K562 (cell line): ENCODE data around the gene MRAS. TPM values are rescaled to one million over a fixed set of nuclear protein-coding genes. Genes with fewer than 3 reads are reported as not detected.

ENCODE experiments used
- ATAC-seq: fragments of 200-7000 bp; cut with Tn5 transposase; 3 replicates; pipeline ENCODE4 v1.9.1; 2020; ENCODE audit warnings: moderate library complexity
- BruUV-seq: library from RNA; stranded (reverse); fragments of 400-500 nt; replicated peaks from 2 replicates; lab custom pipeline; 2021; lab: Mats Ljungman, UMichigan
- CTCF ChIA-PET: fragments of 300-600 bp; formaldehyde crosslinking; extraction: SDS; loops from one replicate; lab custom pipeline; 2021; ENCODE audit warnings: low intra/inter-chr PET ratio; lab: Yijun Ruan, JAX
- POLR2A ChIA-PET: fragments of 300-600, 350-650 bp; sonication (Branson Sonifier 250); formaldehyde crosslinking; extraction: SDS; loops from one replicate; lab custom pipeline; 2021; ENCODE audit warnings: antibody characterized with exemption, inconsistent platforms; lab: Yijun Ruan, JAX
- DNase-seq, 4 experiments: peaks; one replicate each; pipeline versions ENCODE4 v3.0.0 to v3.0.0-alpha.2; 2011 to 2018; ENCODE audit warnings: low spot score in 3 of 4, mixed read lengths in 3 of 4; ENCODE audit errors: extremely low read depth in 1 of 4
- FAIRE-seq: peaks from 2 replicates; lab custom pipeline; 2011; peaks lifted over from hg19 to GRCh38; lab: Jason Lieb, UNC
- H2AFZ ChIP-seq: 2 replicates; pipeline ENCODE4 v1.6.0; 2011; ENCODE audit warnings: low read depth, low read length, control low read depth, inconsistent platforms
- H3K27ac ChIP-seq: fragments of 200-600 bp; 3 replicates; pipeline ENCODE4 v1.8.0; 2011; ENCODE audit warnings: low read depth, mild to moderate bottlenecking, control low read depth, inconsistent platforms, low read length, moderate library complexity, mixed read lengths; ENCODE audit errors: extremely low read depth
- H3K27me3 ChIP-seq, 2 experiments: fragments of 300-600 bp in 1 of 2; 2 replicates in 1 of 2; 3 replicates in 1 of 2; pipeline versions ENCODE4 v1.6.0 to v1.8.0; 2011; ENCODE audit warnings: inconsistent platforms in 2 of 2, low read length in 2 of 2, mild to moderate bottlenecking in 1 of 2, mixed read lengths in 1 of 2, moderate library complexity in 1 of 2; ENCODE audit not compliant: control insufficient read depth in 2 of 2, insufficient read depth in 2 of 2
- H3K36me3 ChIP-seq: fragments of 300-600 bp; 3 replicates; pipeline ENCODE4 v1.8.0; 2011; ENCODE audit warnings: mild to moderate bottlenecking, low read length, inconsistent platforms; ENCODE audit not compliant: control insufficient read depth, insufficient read depth
- H3K4me1 ChIP-seq, 2 experiments: fragments of 200-600 bp in 1 of 2; replicated peaks in 1 of 2; 2 replicates in 1 of 2; 3 replicates in 1 of 2; pipeline versions ENCODE4 v1.5.1 to v1.8.0; 2011; ENCODE audit warnings: inconsistent platforms in 2 of 2, low read length in 2 of 2, mild to moderate bottlenecking in 1 of 2, mixed read lengths in 1 of 2, moderate library complexity in 1 of 2; ENCODE audit not compliant: control insufficient read depth in 2 of 2, insufficient read depth in 2 of 2
- H3K4me2 ChIP-seq: 2 replicates; pipeline ENCODE4 v1.6.1; 2011; ENCODE audit warnings: low read length, control low read depth, inconsistent platforms, mixed read lengths; ENCODE audit not compliant: insufficient read depth
- H3K4me3 ChIP-seq: fragments of 200-600 bp; sonication (generic), shearing (Covaris generic); 2 replicates; pipeline ENCODE4 v1.5.1; 2016; ENCODE audit warnings: control low read depth, inconsistent platforms
- H3K79me2 ChIP-seq: fragments of 200-600 bp; 3 replicates; pipeline ENCODE4 v1.8.0; 2011; ENCODE audit warnings: low read length, inconsistent platforms; ENCODE audit not compliant: control insufficient read depth, insufficient read depth
- H3K9ac ChIP-seq, 2 experiments: 2 replicates each; pipeline versions ENCODE4 v1.6.0 to v1.6.1; 2011; ENCODE audit warnings: low read depth in 2 of 2, low read length in 2 of 2, control low read depth in 1 of 2, inconsistent platforms in 1 of 2, mild to moderate bottlenecking in 1 of 2, mixed read lengths in 1 of 2; ENCODE audit not compliant: insufficient read depth in 1 of 2
- H3K9me1 ChIP-seq: one replicate; pipeline ENCODE4 v1.6.0; 2011; ENCODE audit warnings: inconsistent platforms, mild to moderate bottlenecking, low read length, moderate library complexity; ENCODE audit not compliant: control insufficient read depth, insufficient read depth
- H3K9me3 ChIP-seq: replicated peaks from 2 replicates; pipeline ENCODE4 v1.5.1; 2011; ENCODE audit warnings: low read depth, low read length, inconsistent platforms; ENCODE audit not compliant: control insufficient read depth, insufficient read depth
- H4K20me1 ChIP-seq: replicated peaks from 2 replicates; pipeline ENCODE4 v1.6.1; 2011; ENCODE audit warnings: low read length, inconsistent platforms, mixed read lengths; ENCODE audit not compliant: control insufficient read depth, insufficient read depth
- CBFA2T3 ChIP-seq: fragments of 450-650 bp; IDR thresholded peaks from 2 replicates; pipeline ENCODE4 v1.6.1; 2017
- EWSR1 ChIP-seq: fragments of 450-650 bp; IDR thresholded peaks from 2 replicates; pipeline ENCODE4 v1.6.1; 2018; ENCODE audit warnings: borderline replicate concordance, mild to moderate bottlenecking, low read depth, moderate library complexity; ENCODE audit not compliant: partially characterized antibody
- HLTF ChIP-seq: fragments of 450-650 bp; IDR thresholded peaks from 2 replicates; pipeline ENCODE4 v1.6.1; 2016
- NFXL1 ChIP-seq: fragments of 450-650 bp; formaldehyde crosslinking; IDR thresholded peaks from 2 replicates; pipeline ENCODE4 v1.4.0; 2021; ENCODE audit warnings: mild to moderate bottlenecking
- NR2C1 ChIP-seq, 2 experiments: fragments of 450-650 bp; IDR thresholded peaks; 2 replicates each; pipeline ENCODE4 v1.6.1; 2017; ENCODE audit warnings: mild to moderate bottlenecking in 2 of 2, antibody characterized with exemption in 1 of 2, inconsistent platforms in 1 of 2, missing compliant biosample characterization in 1 of 2, missing genetic modification characterization in 1 of 2
- SIRT6 ChIP-seq: IDR thresholded peaks from one replicate; pipeline ENCODE4 v1.6.1; 2012; ENCODE audit warnings: low read depth, mild to moderate bottlenecking, control low read depth, inconsistent platforms, low read length, moderate library complexity
- ZC3H8 ChIP-seq: fragments of 450-650 bp; IDR thresholded peaks from 2 replicates; pipeline ENCODE4 v1.6.1; 2017
- ZNF785 ChIP-seq: fragments of 250-450 bp; sonication (Bioruptor Pico); IDR thresholded peaks from 2 replicates; pipeline ENCODE4 v1.4.0; 2020; ENCODE audit warnings: mild to moderate bottlenecking
- WGBS: fragments of 100-300 bp; shearing (Covaris generic); methylation state at CpG from one replicate; pipeline ENCODE4 v1.1.6; 2016; ENCODE audit warnings: low coverage, mixed read lengths; ENCODE audit not compliant: insufficient coverage; ENCODE audit errors: missing lambda C conversion rate; 5-methylcytosine and 5-hydroxymethylcytosine counted together
- in situ Hi-C: fragments of 300-500 bp; cut with MboI; formaldehyde crosslinking; loops from 4 replicates; pipeline ENCODE4 v1.15.0; 2018; ENCODE audit warnings: inconsistent platforms, mixed read lengths
- intact Hi-C: fragments of 100-400 bp; cut with micrococcal nuclease; formaldehyde crosslinking; loops from 2 replicates; pipeline ENCODE4 v1.14.2; 2022
- polyA plus RNA-seq, 8 experiments: library from polyadenylated mRNA; depleted of rRNA in 4 of 8; stranded (reverse) in 5 of 8; unstranded in 3 of 8; fragments of >200 nt; fragmentation: Nextera tagmentation in 2 of 8; fragmentation: Illumina TruSeq in 1 of 8; extraction: Ambion mirVana in 2 of 8; extraction: Trizol in 1 of 8; gene quantifications; 2 replicates each; pipeline versions ENCODE4 v1.2.1 to v1.2.3, GENCODE V29; 2011 to 2014; ENCODE audit warnings: inconsistent platforms in 1 of 8, missing spikeins in 1 of 8
- total RNA-seq, 7 experiments: library from RNA; depleted of rRNA in 6 of 7; stranded (reverse); fragments of >200 nt in 6 of 7; fragmentation: Illumina TruSeq in 2 of 7; extraction: Trizol in 2 of 7; gene quantifications; 2 replicates each; pipeline versions ENCODE4 v1.2.1 to v1.2.3, GENCODE V29; 2011 to 2021; ENCODE audit warnings: low replicate concordance in 1 of 7
- TF ChIP-seq, protein P1 (sequence below): fragments of 250-450 bp; sonication (Bioruptor Pico); IDR thresholded peaks from 2 replicates; pipeline ENCODE4 v1.9.0; 2021; ENCODE audit warnings: mild to moderate bottlenecking
- TF ChIP-seq, protein P2 (sequence below): fragments of 450-650 bp; formaldehyde crosslinking; IDR thresholded peaks from 2 replicates; pipeline ENCODE4 v1.4.0; 2022; ENCODE audit warnings: missing genetic modification characterization
- TF ChIP-seq, protein P3 (sequence below): fragments of 250-450 bp; sonication (Bioruptor Pico); IDR thresholded peaks from 2 replicates; pipeline ENCODE4 v1.9.0; 2021; ENCODE audit warnings: mild to moderate bottlenecking, inconsistent platforms

The MRAS gene
- total and polyA plus RNA-seq, 9 of the 15 experiments (the other 6 are each of a cell fraction or from before 2014, with no cell fraction given): 1.5 to 10.0 (median 5.0) TPM

DNA sequence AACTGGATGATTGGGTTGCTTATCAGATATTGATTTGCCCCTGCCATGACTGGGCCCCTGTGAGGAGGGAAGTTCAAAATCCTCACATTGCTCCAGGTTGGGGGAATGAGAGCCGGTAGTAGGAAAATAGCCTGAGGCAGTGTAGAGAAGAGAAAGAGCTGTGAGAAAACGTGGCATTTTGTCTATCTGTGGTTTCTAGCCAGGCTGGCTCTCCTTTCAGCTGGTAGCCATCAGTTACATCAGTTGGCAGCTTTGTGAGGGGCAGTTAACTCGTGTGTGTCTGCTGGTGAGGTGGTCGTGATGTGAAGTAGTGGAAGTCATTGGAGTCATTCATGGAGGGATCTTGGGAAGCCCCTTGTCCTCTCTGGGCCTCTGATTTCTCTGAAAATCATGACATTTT lies 91.3 kb downstream of the MRAS start:
- no peak overlapping the region for H3K4me3 ChIP-seq
- ChIA-PET CTCF (no interaction called here), POLR2A (no interaction called here)
- TF ChIP-seq, protein P1, sequence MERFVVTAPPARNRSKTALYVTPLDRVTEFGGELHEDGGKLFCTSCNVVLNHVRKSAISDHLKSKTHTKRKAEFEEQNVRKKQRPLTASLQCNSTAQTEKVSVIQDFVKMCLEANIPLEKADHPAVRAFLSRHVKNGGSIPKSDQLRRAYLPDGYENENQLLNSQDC (CRISPR knock-in tag): no peak
- TF ChIP-seq NR2C1 (IDR thresholded peaks at IDR 0.05): no peak
- TF ChIP-seq NR2C1 (tag; IDR thresholded peaks at IDR 0.05): no peak
- no peak for TF ChIP-seq SIRT6
- TF ChIP-seq ZNF785 (CRISPR knock-in tag): no peak
- TF ChIP-seq EWSR1: no peak
- no peak for TF ChIP-seq CBFA2T3
- TF ChIP-seq, protein P2, sequence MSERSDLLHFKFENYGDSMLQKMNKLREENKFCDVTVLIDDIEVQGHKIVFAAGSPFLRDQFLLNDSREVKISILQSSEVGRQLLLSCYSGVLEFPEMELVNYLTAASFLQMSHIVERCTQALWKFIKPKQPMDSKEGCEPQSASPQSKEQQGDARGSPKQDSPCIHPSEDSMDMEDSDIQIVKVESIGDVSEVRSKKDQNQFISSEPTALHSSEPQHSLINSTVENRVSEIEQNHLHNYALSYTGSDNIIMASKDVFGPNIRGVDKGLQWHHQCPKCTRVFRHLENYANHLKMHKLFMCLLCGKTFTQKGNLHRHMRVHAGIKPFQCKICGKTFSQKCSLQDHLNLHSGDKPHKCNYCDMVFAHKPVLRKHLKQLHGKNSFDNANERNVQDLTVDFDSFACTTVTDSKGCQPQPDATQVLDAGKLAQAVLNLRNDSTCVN (CRISPR knock-in tag): no peak
- TF ChIP-seq NFXL1: no peak
- TF ChIP-seq, protein P3, sequence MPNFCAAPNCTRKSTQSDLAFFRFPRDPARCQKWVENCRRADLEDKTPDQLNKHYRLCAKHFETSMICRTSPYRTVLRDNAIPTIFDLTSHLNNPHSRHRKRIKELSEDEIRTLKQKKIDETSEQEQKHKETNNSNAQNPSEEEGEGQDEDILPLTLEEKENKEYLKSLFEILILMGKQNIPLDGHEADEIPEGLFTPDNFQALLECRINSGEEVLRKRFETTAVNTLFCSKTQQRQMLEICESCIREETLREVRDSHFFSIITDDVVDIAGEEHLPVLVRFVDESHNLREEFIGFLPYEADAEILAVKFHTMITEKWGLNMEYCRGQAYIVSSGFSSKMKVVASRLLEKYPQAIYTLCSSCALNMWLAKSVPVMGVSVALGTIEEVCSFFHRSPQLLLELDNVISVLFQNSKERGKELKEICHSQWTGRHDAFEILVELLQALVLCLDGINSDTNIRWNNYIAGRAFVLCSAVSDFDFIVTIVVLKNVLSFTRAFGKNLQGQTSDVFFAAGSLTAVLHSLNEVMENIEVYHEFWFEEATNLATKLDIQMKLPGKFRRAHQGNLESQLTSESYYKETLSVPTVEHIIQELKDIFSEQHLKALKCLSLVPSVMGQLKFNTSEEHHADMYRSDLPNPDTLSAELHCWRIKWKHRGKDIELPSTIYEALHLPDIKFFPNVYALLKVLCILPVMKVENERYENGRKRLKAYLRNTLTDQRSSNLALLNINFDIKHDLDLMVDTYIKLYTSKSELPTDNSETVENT: no peak
- no peak for TF ChIP-seq HLTF
- no peak for TF ChIP-seq ZC3H8
- H3K9me1 ChIP-seq: no peaks in the 10 kb centered on the region
- H3K36me3 ChIP-seq: no peaks in the 10 kb centered on the region
- FAIRE-seq (no peak), ATAC-seq (no peak), DNase-seq (no peak)
- no peak overlapping the region for H2AFZ ChIP-seq
- H3K27me3 ChIP-seq: peaks cover 0 to 45% of the 10 kb centered on the region in 2 experiments; a peak in 2 of 5 replicates
- no peaks in the 10 kb centered on the region for H3K9me3 ChIP-seq
- 0% methylated on average over 3 of the region's 4 CpGs for WGBS
- intact Hi-C loops: no loop called here
- BruUV-seq: no TSS peak
- H3K9ac ChIP-seq: no peak overlapping the region
- no peaks in the 10 kb centered on the region for H3K79me2 ChIP-seq
- in situ Hi-C loops: no loop called here
- peaks cover 0 to 10% of the 10 kb centered on the region in 2 experiments for H3K4me1 ChIP-seq
- H3K4me2 ChIP-seq: no peak overlapping the region
- H4K20me1 ChIP-seq: no peaks in the 10 kb centered on the region
- H3K27ac ChIP-seq: no peak overlapping the region
